Uterus (tissue), 4 donors: ENCODE data around the gene PPL. TPM values are rescaled to one million over a fixed set of nuclear protein-coding genes. Genes with fewer than 3 reads are reported as not detected.
"Not testable (repeated sequence)": the region's sequence is repeated elsewhere in the genome, so short reads cannot be mapped to it uniquely, and the experiment has no call there.

Experiments
- DNase-seq, 2 donors: peaks; one replicate each; pipeline ENCODE4 v3.0.0-alpha.2; 2019 to 2020
- H3K27ac ChIP-seq, 2 donors: fragments of 200-600 bp; sonication (generic); 1 replicate in 1 of 2; 2 replicates in 1 of 2; pipeline ENCODE4 v1.5.1; 2016 to 2018
- H3K27me3 ChIP-seq, 2 donors: fragments of 200-600 bp; sonication (generic); one replicate each; pipeline ENCODE4 v1.5.1; 2018 to 2019; ENCODE audit warnings: control low read depth in 1 of 2
- H3K36me3 ChIP-seq, 2 donors: fragments of 200-600 bp; sonication (generic); one replicate each; pipeline ENCODE4 v1.5.1; 2019; ENCODE audit warnings: control low read depth in 1 of 2
- H3K4me1 ChIP-seq, 2 donors: fragments of 200-600 bp; sonication (generic); one replicate each; pipeline ENCODE4 v1.5.1; 2018 to 2019; ENCODE audit warnings: control low read depth in 1 of 2
- H3K4me3 ChIP-seq, 2 donors: fragments of 200-600 bp; sonication (generic); 1 replicate in 1 of 2; 2 replicates in 1 of 2; pipeline ENCODE4 v1.5.1; 2018 to 2019; ENCODE audit warnings: mild to moderate bottlenecking in 1 of 2
- H3K9me3 ChIP-seq, 2 donors: fragments of 200-600 bp; sonication (generic); one replicate each; pipeline ENCODE4 v1.5.1; 2019; ENCODE audit warnings: control low read depth in 1 of 2
- POLR2A ChIP-seq, 2 donors: fragments of 450-650 bp; IDR thresholded peaks; one replicate each; pipeline ENCODE4 v1.6.1; 2016; ENCODE audit warnings: antibody characterized with exemption in 2 of 2, mild to moderate bottlenecking in 1 of 2, moderate library complexity in 1 of 2
- intact Hi-C: fragments of 100-400 bp; cut with DNase I; formaldehyde crosslinking; loops from one replicate; pipeline ENCODE4 v1.15.1; 2023; ENCODE audit warnings: low total_unique reads
- total RNA-seq, 4 donors: library from RNA; depleted of rRNA in 3 of 4; stranded (reverse); fragments of >200 nt in 3 of 4; gene quantifications; one replicate each; pipeline versions ENCODE4 v1.1.0 to v1.2.4, GENCODE V29; 2014 to 2023
- TF ChIP-seq, protein P1 (sequence below), 4 experiments: fragments of 200-600 bp in 2 of 4; fragments of 450-650 bp in 2 of 4; sonication (generic) in 2 of 4; IDR thresholded peaks; one replicate each; pipeline ENCODE4 v1.5.1; 2016 to 2019; ENCODE audit warnings: antibody characterized with exemption in 4 of 4, mild to moderate bottlenecking in 2 of 4, moderate library complexity in 1 of 4
- donor health status: DM: yes; HTN: yes; CAD: no.

PPL gene
- total RNA-seq, 4 donors from 2014 or later = 8.7 to 39.6 (median 15.2) TPM

DNA sequence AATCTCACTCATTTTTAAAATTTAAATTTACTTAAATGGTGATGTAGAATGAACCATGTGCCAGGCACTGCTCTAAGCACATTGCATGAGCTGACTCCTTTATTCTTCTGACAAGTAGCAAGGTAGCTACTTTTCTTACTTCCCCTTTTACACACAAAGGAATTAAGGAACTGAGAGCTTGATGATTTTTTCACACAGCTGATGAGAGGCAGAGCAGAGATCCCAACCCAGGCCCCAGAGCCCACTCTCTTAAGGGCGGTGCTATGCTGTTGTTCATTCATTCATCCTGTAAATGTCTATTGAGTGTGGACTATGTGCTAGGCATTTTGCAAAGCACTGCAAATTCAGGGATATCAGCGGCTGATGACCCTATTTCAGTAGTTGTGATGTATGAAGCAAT, 39.1 kb upstream of the PPL start:
- no peaks in the 10 kb centered on the region for H3K4me1 ChIP-seq
- H3K27ac ChIP-seq = no peak overlapping the region
- no peaks in the 10 kb centered on the region for H3K36me3 ChIP-seq
- H3K9me3 ChIP-seq = no peaks in the 10 kb centered on the region
- no peak overlapping the region for H3K4me3 ChIP-seq
- H3K27me3 ChIP-seq = no peaks in the 10 kb centered on the region
- DNase-seq = no peak
- no peak for TF ChIP-seq POLR2A (IDR thresholded peaks at IDR 0.05)
- TF ChIP-seq, protein P1, sequence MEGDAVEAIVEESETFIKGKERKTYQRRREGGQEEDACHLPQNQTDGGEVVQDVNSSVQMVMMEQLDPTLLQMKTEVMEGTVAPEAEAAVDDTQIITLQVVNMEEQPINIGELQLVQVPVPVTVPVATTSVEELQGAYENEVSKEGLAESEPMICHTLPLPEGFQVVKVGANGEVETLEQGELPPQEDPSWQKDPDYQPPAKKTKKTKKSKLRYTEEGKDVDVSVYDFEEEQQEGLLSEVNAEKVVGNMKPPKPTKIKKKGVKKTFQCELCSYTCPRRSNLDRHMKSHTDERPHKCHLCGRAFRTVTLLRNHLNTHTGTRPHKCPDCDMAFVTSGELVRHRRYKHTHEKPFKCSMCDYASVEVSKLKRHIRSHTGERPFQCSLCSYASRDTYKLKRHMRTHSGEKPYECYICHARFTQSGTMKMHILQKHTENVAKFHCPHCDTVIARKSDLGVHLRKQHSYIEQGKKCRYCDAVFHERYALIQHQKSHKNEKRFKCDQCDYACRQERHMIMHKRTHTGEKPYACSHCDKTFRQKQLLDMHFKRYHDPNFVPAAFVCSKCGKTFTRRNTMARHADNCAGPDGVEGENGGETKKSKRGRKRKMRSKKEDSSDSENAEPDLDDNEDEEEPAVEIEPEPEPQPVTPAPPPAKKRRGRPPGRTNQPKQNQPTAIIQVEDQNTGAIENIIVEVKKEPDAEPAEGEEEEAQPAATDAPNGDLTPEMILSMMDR (IDR thresholded peaks at IDR 0.05) = no peak
- intact Hi-C loops = no loop called here

DNA sequence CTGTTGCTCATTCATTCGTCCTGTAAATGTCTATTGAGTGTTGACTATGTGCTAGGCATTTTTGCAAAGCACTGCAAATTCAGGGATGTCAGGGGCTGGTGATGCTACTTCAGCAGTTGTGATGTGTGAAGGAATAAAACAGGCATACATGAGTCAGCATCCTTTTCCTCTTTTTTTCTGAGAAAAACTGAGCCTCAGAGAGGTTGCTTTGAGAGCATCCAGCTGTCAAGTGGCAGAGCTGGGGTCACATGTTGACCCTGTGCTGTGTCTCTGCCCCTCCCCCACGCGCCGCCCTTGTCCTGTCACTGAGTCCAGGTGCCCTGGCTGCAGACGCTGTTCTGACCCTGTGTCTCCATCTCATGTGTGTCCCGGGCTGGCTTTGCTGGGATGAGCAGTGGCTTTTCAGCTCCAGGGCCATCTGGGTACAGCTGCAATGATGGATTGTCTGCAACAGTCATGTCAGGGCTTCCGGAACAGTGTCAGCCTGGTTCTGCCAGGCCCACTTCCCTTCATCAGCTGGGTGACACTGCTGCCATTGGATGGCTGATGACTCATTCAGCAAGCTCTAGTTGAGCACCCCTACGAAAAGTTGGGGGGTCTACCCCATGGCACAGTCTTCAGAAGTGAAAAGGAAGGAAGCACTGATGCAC, 36.1 kb upstream of the PPL start:
- intact Hi-C loops = no loop called here
- TF ChIP-seq, protein P1 (IDR thresholded peaks at IDR 0.05) = no peak
- TF ChIP-seq POLR2A (IDR thresholded peaks at IDR 0.05) = no peak
- Histone ChIP-seq H3K9me3 (no peaks in the 10 kb centered on the region), H3K36me3 (no peaks in the 10 kb centered on the region), H3K27ac (no peak overlapping the region), H3K4me1 (no peaks in the 10 kb centered on the region), H3K27me3 (no peaks in the 10 kb centered on the region), H3K4me3 (no peak overlapping the region)
- no peak for DNase-seq

DNA sequence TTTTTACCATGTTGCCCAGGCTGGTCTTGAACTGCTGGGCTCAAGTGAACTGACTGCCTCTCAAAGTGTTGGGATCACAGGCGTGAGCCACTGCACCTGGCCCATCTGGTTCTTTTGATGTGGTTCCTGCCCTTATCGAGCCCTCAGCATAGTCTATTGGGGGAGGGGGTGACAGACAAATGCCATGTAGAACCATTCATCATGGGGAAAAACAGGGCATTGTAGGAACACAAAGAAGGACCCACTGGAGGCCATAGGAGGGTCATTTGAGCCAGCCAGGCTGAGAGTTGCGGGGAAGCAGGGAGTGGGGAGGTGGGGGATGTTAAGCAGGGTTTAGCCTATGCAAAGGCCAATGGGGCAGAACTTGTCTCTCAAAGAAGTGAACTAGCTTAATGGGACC, 33.1 kb upstream of the PPL start:
- no peak overlapping the region for H3K4me3 ChIP-seq
- TF ChIP-seq POLR2A (IDR thresholded peaks at IDR 0.05) = no peak
- TF ChIP-seq, protein P1 (IDR thresholded peaks at IDR 0.05) = no peak
- H3K27me3 ChIP-seq = no peaks in the 10 kb centered on the region
- no peak for DNase-seq
- intact Hi-C loops = no loop called here
- no peaks in the 10 kb centered on the region for H3K9me3 ChIP-seq
- H3K36me3 ChIP-seq = no peaks in the 10 kb centered on the region
- no peaks in the 10 kb centered on the region for H3K4me1 ChIP-seq
- H3K27ac ChIP-seq = no peak overlapping the region

DNA sequence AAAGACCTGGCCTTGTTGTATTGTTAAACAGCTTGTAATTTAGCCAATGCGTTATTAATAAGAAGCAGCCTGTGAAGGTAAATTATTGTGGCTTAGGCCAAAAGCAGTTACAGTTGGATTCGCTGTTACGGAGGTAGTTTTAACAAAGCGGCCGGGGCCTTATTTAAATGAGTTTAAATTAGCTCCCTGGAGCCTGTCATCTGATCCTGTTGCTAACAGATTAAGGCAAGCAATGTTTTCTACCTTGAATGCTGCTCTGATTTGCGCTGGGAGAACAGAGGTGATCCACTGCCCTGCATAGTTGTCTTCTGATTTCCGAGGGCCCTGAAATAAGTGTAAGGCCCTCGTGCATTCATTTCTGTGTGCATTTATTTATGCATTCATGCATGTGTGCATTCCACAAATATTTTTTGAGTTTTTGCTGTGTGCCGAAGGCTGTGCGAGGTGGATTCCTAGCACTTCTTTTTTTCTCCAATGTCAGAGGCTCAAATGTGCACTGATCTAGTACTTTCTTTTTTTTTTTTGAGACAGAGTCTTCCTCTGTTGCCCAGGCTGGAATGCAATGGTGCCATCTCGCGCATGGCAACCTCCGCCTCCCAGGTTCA, 32.0 kb upstream of the PPL start:
- Histone ChIP-seq H3K27me3 (no peaks in the 10 kb centered on the region), H3K36me3 (no peaks in the 10 kb centered on the region), H3K4me3 (no peak overlapping the region), H3K9me3 (no peaks in the 10 kb centered on the region), H3K4me1 (no peaks in the 10 kb centered on the region), H3K27ac (no peak overlapping the region)
- intact Hi-C loops = no loop called here
- TF ChIP-seq, protein P1 (IDR thresholded peaks at IDR 0.05) = no peak
- TF ChIP-seq POLR2A (IDR thresholded peaks at IDR 0.05) = no peak
- DNase-seq = no peak

DNA sequence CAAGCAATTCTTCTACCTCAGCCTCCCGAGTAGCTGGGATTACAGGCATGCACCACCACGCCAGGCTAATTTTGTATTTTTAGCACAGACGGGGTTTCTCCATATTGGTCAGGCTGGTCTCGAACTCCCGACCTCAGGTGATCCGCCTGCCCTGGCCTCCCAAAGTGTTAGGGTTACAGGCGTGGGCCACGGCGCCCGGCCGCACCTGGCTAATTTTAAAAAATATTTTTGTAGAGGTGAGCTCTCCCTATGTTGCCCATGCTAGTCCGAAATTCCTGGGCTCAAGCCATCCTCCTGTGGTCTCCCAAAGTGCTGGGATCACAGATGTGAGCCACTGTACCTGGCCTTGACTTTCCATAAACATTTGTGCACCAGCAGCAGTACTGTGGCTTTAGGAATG, 31.3 kb upstream of the PPL start:
- H3K4me1 ChIP-seq, DNase-seq, H3K27ac ChIP-seq, H3K9me3 ChIP-seq, H3K36me3 ChIP-seq, intact Hi-C loops, H3K4me3 ChIP-seq, H3K27me3 ChIP-seq: not testable (repeated sequence)
